NAMALWA (cell line): ENCODE measurements around the gene PARD3B.
A peak's percentile ranks its signal among the peaks of the same experiment; 100 is the strongest.

Source experiments
- DNase-seq: peaks from one replicate; pipeline ENCODE4 v3.0.0-alpha.2; 2015; ENCODE audit warnings: low spot score

Gene PARD3B

DNA sequence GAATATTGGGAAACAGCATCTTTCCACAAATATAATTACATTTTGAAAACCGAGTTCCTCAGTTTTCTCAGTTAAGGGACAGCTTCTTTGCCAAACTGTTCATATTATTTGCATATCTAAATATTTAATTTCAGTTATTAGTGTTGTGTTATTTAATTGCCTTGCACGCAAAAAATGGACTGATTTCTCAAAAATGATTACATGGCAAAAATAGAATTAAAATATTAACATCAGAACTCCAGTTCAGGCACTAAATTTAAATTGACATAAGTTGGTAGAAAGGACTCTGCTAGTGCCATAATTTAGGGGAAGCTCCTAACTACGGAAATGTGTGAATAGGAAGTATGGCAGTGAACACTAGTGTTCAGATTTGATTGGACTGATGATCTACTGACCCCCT lies 209.6 kb downstream of the PARD3B start:
- no peak for DNase-seq

DNA sequence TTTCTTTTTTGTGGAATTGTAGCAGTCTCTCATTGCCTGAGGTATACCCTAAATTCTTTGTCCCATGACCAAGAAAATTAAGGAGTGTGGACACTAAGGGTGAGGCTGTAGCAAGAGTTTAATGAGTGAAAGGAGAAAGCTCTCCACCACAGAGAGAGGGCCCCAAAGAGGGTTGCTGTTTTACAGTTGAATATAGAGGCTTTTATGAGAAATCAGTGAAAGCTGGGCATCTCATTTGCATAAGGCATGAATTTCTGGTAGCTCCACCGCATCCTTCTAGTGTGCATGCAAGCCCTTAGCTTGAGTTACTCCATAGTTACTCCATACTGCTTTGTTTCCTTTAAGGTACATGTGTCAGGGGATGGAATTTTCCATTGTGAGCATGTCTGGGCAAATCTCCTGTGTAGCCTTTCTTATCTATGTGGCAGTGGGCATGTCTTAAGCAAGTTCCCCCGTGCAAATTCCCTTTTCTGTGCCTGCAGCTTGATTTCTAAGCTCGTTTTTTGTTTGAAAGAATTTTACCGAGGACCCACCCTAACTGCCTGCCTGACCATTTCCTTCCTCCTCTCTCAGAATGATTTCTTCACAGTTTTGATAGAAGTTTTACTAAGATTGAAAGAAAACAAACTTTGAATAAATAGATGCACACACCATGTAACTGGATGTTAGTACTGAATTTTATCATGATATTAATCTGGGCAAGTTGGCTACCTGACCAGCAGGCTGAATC lies 218.9 kb downstream of the PARD3B start:
- DNase-seq = peak; percentile 2

DNA sequence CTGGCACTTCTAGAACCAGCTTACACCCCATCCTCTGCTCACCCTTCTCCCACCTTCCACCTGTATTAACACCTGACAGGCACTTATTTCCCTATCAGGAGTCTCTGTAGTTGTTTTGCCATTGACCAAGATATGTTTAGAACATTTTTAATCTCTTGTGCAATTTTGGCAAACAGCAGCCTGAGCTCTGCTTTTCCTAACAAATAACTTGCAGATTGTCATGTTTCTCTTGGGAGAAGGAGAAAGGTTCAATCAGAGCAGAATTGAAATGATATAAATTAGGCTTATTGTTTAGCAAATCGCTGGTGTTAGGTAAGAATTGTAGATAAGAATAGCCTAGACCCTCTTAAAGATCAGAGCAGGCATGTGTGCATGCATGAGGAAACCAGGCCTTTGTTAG lies 225.5 kb downstream of the PARD3B start:
- DNase-seq = no peak

DNA sequence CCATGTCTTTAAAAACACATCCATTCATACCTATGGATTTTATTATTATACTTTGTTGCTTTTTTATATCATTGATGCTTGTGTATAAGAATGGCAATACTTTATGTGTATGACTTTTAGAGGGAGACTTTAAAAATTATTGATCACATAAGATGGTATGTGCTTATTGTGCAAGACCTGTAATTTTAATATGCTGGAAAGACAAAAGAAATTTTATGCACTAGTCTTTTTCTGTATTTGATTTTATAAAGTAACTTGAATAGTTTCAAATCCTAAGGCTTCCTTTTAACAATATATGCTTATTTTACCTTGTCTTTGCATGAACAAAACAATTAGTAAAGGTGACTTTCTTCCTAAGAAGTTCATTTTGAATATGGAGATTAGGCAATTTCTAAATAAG lies 226.4 kb downstream of the PARD3B start:
- no peak for DNase-seq

DNA sequence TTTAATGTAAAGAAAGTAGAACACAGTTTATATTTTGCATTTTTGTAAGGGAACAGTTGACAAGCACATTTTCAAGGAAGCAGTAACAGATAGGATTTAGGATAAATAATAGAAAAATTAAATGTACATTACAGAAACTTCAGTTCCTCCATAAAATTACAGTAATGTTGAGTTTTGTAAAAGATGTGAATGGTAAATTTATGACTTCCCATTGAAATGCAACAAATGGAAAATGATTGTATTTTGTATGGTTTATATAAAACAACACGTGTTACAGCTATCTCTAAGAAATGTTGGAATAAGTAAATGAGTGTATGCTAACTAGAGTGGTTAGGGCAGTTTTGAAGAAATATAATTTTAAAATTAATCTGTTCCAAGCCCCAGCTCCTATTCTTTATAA lies 227.3 kb downstream of the PARD3B start:
- no peak for DNase-seq

DNA sequence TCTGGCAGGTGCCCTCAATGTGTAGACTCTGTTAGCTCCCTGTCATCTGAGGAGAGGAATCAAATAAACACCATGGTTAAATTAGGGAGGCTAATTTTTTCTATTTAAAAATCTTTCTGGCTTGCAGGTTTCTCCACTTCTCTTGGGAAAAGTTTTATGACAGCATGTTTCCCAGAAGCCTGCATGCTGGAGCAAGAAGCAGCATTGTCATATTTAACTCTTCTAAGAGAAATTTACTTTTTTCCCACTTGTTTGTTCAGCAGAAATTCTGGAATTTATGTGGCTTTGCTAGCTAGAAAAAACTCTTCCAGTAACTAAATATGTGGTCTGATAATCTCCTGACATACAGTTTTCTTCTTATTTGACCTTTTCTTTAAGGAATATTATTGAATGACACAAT lies 230.5 kb downstream of the PARD3B start:
- DNase-seq = no peak

DNA sequence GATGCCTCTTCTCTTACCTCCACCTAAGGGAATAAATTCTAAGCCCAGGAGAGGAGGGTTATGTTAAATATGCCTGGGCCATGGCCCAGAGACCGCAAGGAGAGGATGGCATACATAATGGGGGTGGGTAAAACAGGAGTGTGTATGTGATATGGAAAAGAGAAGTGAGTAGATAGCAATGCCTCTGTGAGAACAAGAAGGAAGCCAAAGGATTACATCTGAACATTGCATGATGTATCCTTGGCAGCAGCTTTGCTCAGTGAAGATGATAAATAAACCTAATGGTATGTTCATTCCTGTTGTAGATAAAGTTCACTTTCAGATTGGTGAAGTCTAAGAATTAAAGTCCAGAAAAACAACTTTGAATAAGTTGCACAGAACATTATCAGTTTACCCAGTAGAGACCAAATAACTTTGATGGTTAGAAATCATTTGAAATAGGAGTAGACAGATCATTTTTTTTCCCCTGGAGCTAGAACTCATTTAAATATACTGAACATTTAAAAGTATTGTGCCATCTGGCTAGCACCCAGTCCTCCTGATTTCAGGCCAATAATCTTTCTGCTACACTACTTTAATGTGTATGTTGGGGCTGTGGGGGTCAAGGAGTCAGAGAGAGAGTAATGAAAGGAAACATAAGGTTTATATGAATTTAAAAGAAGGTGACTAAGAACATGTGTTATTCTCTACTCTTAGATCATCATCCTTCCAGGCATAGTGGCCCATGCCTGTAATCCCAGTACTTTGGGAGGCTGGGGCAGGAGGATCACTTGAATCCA lies 231.7 kb downstream of the PARD3B start:
- DNase-seq = no peak

DNA sequence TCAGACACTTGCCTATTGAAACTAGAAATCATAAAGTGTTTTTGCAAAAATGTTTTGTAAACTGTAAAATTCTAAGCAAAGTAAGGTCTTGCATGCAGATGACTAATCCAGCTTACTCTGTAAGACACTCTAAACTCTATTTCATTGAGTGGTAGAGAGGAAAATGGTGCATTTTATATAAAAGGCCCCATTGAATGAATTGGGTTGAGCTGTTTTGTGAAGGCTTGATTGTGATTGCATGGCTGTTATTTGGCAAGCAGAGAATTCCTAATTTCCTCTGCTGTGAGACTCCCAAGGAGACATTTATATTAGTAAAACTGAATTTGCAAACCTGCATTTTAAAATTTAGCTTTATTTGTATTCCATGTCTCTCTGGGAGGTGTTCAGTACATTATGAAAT lies 234.5 kb downstream of the PARD3B start:
- no peak for DNase-seq

DNA sequence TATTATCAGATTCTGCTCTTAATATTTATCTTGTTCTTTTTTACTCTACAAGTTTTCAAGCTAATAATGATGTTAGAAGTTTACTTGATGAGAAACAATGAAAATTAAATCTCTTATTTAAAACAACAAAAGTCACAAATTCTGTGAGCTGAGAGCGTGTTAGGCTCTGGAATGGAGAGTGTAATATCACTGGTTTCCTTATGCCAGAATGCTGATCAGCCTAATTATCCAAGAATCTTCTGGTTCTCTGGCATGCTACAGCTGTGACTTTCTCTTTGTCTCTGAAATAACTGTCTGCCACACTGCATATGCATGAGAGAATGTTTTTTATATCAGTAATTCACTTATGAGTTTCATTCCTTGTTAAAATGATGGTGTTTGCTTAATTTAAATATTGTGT lies 236.7 kb downstream of the PARD3B start:
- DNase-seq = no peak

DNA sequence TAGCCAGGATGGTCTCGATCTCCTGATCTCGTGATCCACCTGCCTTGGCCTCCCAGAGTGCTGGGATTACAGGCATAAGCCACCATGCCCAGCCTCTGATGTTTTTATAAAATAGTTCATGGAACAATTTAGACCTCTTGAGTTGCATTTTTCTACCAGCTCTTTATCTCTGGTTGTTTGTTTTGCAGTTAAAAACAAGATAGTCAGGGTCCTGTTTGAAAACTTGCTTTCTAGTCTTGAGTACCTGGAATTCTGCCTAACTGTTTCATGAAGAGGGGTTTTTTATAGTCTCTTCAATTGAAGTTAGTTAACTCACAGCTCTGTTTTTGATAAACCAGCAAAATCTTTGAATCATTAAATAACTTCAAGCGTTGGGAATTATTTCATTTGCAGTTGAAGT lies 244.8 kb downstream of the PARD3B start:
- DNase-seq = no peak

DNA sequence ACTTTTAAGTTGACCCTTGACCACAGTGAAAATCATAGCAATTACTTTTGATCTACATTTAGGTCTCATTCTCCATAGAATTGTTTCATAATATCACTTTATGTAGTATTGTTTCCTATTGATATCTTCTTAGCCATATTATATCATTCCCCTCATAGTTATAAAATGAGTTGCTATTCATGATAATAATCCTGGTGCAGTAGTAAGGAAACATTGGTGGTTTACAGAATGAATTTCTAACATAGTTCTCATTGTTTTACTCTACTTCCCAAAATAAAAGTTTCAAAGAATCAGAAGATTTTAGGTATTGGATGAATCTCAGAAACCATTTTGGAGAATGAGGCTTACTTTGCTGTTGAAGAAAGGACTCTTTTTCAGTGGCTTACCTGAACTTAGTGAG lies 246.0 kb downstream of the PARD3B start:
- DNase-seq = no peak

DNA sequence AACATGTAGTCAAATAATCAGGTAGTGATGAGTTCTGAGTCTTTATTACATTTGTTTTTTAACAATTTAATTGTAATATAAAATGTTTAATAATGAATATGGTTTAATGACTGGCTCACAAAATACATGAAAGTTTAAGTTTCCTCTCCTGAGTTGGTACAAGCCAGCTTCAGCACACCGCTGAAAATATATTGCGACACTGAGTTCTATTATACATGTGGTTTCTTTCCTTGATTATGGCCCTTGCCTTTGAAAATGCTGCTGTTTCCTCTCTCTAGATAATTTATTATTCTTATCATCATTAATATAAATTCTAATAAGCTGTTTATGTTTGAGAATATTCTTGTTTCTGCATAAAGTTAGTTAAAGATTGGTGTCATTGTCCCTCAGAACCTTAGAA lies 249.3 kb downstream of the PARD3B start:
- no peak for DNase-seq

DNA sequence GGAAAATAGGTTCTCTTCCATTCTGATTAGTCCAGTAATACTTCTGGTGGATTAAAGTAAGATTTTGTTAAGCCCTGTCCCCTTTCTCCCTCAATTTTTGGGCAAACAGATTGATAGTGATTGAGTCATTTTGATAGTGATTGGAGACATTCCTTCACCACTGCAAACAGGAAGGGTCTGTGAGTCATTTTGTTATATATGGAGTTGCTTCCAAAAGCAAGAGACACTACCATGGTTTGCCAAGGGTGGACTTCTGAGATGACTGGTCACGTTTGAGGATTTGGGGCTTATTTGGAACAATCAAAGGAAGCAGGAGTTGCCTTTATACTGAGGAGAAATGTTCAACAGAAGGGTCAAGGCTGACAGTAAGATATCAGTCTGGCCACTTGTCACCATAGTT lies 249.9 kb downstream of the PARD3B start:
- DNase-seq = no peak

DNA sequence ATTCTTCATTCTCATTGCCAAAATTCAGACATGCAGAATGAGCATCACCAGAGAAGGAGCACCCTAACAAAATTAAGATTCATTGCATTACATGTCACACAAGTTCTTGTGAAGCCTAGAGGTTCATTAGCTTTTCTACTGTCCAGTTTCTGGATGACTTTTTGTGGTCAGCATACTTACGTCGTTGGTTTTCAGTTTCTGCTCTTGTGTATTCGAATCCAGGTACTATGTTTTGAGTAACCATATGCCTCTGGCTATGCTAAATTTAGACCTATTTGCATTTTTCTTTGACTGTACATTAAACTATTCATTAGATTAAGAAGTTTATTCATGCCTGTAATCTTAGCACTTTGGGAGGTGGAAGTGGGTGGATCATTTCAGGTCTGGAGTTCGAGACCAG lies 251.3 kb downstream of the PARD3B start:
- no peak for DNase-seq

DNA sequence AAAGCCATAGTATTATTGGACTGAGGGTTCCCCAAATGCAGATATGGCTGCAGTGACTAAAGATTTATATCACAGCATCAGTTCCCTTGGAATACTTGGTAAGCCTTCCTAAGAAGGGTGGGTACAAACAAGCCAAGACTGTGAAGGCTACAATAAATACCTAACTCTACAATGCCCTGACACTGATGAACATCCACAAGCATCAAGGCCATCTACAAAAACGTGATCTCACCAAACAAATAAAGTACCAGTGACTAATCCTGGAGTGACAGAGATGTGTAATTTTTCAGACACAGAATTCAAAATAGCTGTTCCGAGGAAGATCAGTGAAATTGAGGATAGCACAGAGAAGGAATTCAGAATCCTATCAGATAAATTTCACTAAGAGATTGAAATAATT lies 254.5 kb downstream of the PARD3B start:
- no peak for DNase-seq

DNA sequence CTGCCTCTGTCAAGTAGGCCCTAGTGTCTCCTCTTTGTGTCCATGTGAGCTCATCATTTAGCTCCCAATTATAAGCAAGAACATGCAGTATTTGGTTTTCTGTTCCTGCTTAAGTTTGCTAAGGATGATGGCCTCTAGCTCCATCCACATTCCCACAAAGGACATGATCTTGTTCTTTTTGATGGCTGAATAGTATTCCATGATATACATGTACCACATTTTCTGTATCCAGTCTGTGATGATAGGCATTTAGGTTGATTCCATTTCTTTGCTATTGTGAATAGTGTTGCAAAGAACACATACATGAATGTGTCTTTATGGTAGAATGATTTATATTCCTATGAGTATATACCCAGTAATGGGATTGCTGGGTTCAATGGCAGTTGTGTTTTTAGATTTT lies 263.2 kb downstream of the PARD3B start:
- no peak for DNase-seq

DNA sequence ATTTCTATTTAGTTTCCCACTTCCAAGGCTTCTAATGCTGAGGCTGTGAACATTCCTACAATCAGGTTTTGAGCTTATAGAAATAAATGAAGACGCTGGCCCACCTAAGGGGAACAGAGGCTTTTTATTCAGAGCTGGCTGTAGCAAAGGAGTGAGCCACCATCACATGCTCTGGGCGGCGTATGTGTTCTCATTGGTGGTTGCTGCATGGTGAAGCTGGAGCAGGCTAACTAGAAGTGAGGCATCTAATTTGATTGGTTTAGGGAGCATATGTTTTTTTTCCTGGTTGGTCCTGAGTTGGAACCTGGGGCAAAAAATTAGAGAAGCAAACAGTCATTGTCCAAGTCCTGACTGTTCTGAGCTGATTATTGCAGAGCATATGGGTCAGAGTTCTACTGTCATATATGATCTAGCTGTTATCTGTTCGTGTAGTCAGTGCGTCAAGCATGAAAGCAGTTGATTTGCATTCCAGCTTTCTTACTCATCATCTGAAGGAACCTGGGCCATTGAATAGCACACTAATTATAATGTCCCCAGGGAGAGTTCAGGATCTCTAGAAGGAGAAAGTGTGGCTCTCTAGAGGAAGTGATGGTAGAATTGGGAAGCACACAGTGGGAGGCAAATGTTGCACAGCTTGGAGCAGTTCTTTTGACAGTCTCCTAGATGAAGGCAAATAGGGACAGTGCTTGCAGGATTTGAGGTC lies 279.6 kb downstream of the PARD3B start:
- DNase-seq = no peak

DNA sequence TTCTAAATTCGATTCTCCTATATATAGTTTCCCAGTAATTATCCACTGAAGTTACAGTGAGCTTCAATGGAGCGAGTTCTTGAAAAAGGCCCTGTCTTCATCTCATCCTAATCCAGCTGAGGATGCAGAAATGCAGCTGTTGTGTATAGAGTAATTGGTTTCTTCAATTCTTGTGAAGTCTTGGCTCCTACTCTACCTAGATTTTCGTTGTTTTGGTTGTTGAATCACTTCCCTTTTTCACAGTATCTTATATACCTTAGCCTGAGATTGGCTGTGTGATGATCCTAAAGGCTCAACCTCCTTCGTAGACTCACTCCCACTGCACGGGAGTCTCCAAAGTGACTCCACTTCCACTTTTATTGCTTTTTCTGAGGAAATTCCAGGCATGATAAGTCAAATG lies 280.4 kb downstream of the PARD3B start:
- DNase-seq = no peak

DNA sequence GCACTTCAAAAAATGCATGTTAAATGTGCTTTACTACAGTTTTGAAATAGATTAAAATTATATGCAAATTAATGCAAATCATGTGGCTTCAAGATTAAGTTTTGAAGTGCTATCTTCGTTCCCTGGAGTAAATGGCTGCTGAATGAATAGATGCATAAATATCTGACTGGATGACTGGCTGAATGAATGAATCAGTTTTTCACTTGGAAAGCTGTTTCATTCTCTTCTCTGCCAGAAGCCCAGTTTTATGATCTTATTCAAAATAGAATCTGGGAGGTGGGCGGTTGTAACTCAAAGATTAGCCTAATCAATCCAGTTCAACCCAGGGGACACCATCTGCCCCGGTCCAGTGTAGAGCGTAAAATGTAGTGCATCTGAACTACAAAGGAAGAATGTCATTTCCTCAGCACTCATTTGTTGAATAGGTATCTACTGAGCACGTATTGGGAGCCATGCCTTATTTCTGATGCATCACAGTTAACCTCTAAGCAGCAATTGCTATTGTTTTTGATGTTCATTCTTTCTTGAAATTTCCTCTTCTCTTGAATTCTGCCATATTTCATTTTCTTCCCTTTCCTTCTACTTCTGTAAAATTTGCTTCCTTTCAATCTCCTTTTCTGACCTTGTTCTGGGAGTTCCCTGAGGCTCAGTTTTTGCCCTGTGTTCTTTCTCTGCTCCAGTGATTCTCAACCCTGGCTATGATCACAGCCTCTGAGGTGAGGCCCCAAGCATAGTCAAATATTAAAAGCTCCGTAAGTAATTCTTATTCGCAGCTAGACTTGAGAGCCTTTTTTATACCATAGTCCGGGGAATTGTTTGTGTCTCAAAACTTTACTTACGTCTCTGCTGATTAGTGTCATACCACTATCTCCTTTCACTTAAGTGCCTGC lies 282.7 kb downstream of the PARD3B start:
- DNase-seq = no peak

DNA sequence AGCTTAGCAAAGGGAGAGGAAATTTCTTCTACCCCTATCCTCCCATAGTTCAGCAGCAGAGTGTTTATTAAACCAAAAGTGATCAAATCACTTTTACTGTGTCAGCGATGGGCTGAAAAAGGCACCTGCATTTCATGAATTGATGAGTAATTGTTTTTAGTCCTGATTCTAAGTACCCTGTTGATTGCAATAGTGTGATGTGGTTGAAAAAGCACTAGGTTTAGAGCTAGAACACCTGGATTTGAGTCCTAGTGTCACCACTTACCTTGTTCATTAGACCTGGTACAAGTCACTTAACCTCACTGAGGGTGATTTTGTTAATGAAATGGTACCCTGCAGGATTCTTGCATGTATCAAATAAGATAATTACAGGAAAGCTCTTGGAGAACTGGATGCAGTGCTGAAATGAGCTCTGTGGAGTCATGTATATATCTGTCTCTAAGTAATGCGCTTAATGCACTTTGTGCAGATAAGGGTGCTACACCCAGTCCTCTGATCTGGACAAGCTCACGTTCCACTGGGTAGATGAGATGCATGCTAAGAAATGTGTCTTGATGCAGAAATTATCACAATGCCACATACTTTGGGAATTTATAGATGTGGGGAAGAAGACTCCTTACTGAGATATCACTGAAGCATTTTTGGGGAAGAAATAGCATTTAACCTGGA lies 289.6 kb downstream of the PARD3B start:
- no peak for DNase-seq

DNA sequence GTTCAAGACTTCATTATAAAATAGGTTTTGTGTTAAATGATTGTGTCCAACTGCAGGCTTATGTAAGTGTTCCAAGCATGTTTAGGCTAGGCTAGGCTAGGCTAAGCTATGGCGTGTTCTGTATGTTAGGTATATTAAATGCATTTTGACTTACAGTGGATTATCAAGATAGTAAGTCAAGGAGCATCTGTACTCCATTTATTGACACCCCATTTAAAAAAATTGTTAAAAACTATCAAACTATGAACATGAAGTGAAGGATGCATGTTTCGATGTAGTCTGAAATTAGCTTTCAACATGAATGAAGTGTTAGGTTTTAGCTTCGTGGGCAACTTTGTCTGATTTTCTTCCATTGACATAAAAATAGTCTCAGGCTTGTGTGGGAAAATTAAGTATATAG lies 290.5 kb downstream of the PARD3B start:
- no peak for DNase-seq

DNA sequence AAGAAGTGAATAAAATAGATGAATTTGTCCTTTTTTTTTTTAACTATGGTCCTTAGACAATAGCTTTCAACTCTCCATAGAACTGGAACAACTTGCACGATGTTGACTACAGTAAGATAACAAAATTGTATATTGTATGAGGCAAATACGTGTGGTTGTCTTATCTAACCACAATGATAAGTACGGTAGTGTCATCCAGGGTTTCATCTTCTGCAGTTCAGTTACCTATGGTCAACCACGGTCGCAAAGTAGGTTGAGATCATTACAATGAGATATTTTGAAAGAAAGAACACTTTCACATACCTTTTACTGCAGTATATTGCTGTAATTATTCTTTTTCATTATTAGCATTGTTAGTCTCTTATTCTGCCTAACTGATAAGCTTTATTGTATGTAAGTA lies 295.2 kb downstream of the PARD3B start:
- DNase-seq = no peak
